Subcutaneous abdominal adipose tissue (tissue), 5 donors: Measurements from ENCODE around the gene ENDOU.

Source experiments
- H3K27ac ChIP-seq: one replicate; pipeline ENCODE4 v1.7.0; 2013; ENCODE audit warnings: low read depth, mild to moderate bottlenecking, inconsistent platforms, low read length, moderate library complexity
- H3K27me3 ChIP-seq, 5 donors: one replicate each; pipeline ENCODE4 v1.7.0; 2013; ENCODE audit warnings: low read length in 5 of 5, inconsistent platforms in 1 of 5; ENCODE audit not compliant: control insufficient read depth in 5 of 5, insufficient read depth in 4 of 5
- H3K36me3 ChIP-seq, 5 donors: one replicate each; pipeline ENCODE4 v1.7.0; 2013; ENCODE audit warnings: low read length in 5 of 5; ENCODE audit not compliant: control insufficient read depth in 5 of 5, insufficient read depth in 5 of 5
- H3K4me1 ChIP-seq, 5 donors: one replicate each; pipeline ENCODE4 v1.7.0; 2013; ENCODE audit warnings: low read length in 5 of 5, mild to moderate bottlenecking in 3 of 5, moderate library complexity in 1 of 5; ENCODE audit not compliant: control insufficient read depth in 5 of 5, insufficient read depth in 5 of 5
- H3K4me3 ChIP-seq, 5 donors: one replicate each; pipeline ENCODE4 v1.7.0; 2013; ENCODE audit warnings: low read length in 5 of 5, low read depth in 1 of 5
- H3K9ac ChIP-seq, 5 donors: one replicate each; pipeline ENCODE4 v1.7.0; 2013; ENCODE audit warnings: low read length in 5 of 5, mild to moderate bottlenecking in 4 of 5, moderate library complexity in 3 of 5
- H3K9me3 ChIP-seq, 5 donors: one replicate each; pipeline ENCODE4 v1.7.0; 2013; ENCODE audit warnings: low read length in 5 of 5; ENCODE audit not compliant: control insufficient read depth in 5 of 5
- donor health status: healthy.
- donor health status: healthy.
- donor health status: healthy.
- donor health status: healthy.
- donor health status: healthy.

The ENDOU gene

DNA sequence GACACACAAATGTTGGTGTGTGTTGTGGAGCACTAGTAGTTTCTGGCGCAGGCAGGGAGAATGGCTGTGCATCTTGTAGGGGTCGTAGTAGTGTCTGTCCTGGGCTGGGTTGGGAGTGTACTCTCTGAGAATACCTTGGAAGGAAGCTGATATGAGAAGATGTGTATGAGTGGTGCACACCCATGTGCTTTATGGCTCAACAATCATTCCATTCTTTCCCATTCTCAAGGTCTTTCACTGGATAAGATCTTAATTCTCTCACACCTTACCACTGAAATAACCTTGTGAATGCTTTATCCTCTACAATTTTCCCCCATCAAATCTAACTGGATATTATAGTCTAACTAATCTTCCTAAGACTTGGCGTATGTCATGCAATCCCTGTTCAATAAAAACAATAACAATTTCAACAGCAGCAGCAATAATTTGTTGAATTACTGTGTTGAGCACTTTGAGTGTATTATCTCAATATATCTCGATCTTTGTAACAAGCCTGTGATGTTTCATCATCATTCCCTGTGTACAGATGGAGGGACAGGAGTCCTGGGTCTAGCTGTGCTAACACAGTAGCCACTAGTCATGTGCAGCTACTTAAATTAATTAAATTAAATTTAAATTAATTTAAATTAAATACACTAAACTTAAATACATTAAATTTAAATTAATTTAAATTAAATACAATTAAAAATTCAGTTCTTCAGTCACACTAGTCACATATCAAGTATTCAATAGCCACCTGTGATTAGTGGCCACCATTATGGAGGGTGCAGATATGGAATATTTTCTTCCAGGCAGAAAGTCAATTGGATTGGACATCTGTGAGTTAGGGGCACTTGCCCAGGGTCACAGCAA lies 44.2 kb upstream of the ENDOU start:
- Histone ChIP-seq H3K9me3 (no peaks in the 10 kb centered on the region), H3K27me3 (no peaks in the 10 kb centered on the region), H3K36me3 (no peaks in the 10 kb centered on the region), H3K4me3 (no peak overlapping the region), H3K9ac (no peak overlapping the region), H3K27ac (no peak overlapping the region), H3K4me1 (peaks cover 0 to 39% (median 30%) of the 10 kb centered on the region in 5 donors)

DNA sequence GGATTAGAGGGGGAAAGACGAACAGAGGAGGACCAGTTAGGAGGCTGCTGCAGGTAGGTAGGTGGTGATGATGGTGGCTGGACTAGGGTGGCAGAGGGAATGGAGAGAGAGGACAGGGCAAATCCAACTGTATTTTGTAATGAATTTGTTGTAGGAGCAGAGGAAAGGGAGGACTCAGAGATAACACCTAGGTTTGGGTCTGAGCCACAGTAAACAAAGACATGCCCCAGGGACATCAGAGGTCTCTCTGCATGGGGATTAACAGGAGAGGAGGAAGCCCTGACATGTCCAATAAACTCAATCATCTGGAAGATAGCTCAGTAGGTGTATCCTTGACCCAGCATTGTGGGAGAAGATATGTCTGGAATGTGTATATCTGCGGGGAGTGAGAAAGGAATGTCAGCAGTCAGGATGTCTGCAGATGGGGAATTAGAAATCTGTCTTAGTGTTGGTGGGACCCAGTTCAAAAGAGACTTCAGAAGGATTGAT lies 43.1 kb upstream of the ENDOU start:
- H3K4me3 ChIP-seq: no peak overlapping the region
- H3K27me3 ChIP-seq: no peaks in the 10 kb centered on the region
- no peaks in the 10 kb centered on the region for H3K9me3 ChIP-seq
- no peaks in the 10 kb centered on the region for H3K36me3 ChIP-seq
- peaks cover 0 to 35% (median 26%) of the 10 kb centered on the region in 5 donors for H3K4me1 ChIP-seq
- no peak overlapping the region for H3K27ac ChIP-seq
- no peak overlapping the region for H3K9ac ChIP-seq

DNA sequence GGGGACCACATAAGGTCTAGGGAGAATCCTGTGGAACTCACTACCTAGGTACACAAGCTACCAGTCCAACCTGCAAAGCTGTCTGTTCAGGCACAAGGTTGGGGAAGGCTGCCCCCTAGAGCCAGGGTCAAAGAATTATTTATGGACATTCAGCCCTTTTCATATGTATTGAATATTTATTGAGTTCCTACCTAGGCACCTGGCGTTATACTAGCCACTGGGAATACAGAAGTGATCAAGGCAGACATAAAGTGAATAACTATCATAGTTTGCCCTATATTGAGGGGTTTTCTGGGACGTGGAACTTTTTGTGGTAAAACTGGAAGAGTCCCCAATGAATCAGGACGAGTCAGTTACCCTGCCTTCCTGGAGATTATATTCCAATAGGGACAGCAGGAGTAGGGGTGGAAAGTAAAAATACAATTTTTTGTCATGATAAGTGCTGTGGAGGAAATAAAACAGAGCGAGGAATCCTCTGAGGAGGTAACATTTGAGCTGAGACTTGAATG lies 42.0 kb upstream of the ENDOU start:
- H3K27ac ChIP-seq: no peak overlapping the region
- no peak overlapping the region for H3K4me3 ChIP-seq
- no peaks in the 10 kb centered on the region for H3K27me3 ChIP-seq
- H3K36me3 ChIP-seq: no peaks in the 10 kb centered on the region
- H3K4me1 ChIP-seq: peaks cover 0 to 33% (median 23%) of the 10 kb centered on the region in 5 donors
- H3K9me3 ChIP-seq: no peaks in the 10 kb centered on the region
- no peak overlapping the region for H3K9ac ChIP-seq

DNA sequence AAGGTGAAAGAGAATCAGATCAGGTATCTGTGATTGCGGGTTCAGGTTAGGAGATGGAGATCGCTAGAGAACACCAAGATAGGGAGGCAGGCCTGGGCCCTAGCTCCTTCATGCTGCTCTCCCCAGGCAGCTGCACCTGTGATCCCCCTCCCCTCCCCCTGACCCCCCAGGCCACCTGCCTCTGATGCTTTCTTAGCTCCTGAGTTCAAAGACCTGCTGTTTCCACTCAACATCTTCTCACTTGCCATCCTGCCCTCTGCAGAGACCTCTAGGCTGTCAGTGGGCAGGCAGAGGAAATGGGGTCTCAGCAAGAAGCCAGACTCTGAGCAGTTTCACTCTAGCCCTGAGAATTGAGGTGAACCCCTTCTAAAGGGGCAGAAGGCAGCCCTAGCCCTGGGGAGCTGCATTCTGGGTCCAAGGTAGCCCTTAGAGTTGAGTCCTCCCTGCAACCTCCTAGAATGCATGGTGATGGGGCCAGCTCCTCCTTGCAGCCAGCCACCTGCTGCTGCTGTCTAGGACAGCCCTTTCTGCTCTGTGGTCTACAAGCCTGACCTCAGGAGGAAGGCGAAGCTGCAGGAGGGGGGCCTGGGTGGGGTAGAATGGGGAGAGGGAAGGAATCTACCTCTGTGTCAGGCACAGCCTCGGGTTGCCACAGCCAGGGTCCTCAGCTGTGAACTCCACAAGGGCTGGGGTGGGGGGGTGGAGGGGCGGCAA lies 41.4 kb upstream of the ENDOU start:
- peaks cover 0 to 29% (median 21%) of the 10 kb centered on the region in 5 donors for H3K4me1 ChIP-seq

DNA sequence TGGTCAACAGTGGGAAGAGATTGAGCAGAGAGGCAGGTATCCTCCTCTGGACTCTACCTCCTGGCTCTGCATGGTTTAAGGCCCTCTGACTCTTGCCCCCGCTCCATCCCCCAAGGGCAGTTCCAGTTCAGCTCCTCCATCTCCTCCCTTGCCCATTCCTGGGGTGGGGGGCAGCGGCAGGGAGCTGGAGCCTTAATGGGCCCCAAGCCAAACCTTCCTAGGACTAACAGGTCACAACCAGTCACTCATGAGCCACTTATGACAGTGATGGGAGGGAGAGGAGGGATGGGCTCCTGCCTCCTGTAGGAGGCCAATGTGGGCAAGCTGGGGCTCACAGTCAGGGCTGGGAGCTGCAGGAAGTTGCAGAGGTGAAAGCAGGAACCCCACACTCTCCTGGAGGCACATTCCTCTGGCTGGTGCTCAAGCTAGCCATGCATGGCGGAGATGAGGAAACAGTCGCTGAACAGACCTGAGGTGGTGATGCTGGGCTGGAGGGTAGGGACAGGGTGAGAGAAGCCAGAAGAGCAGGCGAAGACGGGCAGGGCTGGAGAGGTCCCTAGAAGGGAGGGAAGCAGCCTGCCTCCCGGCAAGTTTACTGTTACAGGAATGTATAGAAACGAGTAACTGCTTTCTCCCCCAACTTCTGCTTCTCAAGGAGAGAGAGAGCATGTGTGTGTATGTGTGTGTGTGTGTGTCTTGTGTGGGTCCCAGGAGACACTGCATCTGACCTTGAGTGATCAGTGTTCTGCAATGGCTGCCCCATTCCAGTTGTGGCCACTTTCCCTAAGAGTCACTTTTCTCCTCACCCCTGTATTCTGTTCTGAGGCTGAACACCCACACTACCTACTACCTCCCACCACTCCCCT lies 38.4 kb upstream of the ENDOU start:
- H3K9ac ChIP-seq: no peak overlapping the region
- H3K36me3 ChIP-seq: no peaks in the 10 kb centered on the region
- H3K27ac ChIP-seq: no peak overlapping the region
- H3K4me3 ChIP-seq: no peak overlapping the region
- H3K9me3 ChIP-seq: no peaks in the 10 kb centered on the region
- H3K4me1 ChIP-seq: peaks cover 0 to 34% (median 24%) of the 10 kb centered on the region in 5 donors
- H3K27me3 ChIP-seq: no peaks in the 10 kb centered on the region

More for the DNA sequence above, 41.4 kb upstream of the ENDOU start:
- no peaks in the 10 kb centered on the region for H3K36me3 ChIP-seq
- H3K4me3 ChIP-seq: no peak overlapping the region
- no peak overlapping the region for H3K9ac ChIP-seq
- H3K27ac ChIP-seq: no peak overlapping the region
- H3K27me3 ChIP-seq: no peaks in the 10 kb centered on the region
- no peaks in the 10 kb centered on the region for H3K9me3 ChIP-seq

DNA sequence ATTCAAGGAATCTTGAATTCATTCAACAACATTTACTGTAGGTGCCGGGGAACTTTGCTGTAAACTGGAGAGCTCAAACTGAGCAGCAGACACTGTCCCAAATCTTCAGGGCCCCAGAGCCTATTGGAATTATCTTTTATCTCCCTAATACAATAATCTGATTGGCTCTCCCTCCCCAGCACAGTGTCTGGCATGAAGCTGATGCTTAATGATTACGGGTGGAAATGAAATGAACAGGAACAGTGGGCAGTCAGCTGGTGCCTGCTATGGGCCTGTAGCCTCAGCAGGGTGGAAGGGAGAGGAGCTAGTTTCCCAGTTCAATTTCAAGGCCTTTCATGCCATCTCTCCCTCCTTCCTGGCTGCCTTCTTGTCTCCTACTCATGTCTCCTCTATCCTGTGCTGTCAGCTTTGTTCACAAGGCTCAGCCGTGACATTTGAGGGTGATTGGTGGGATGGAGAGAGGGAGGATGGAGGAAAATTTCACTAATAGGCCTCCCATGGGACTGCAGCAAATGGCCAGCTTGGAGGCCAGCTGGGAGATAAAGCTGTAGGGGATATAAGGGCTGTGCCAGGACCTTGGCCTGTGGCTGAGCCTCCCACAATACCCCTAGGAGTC lies 37.7 kb upstream of the ENDOU start:
- no peak overlapping the region for H3K4me3 ChIP-seq
- peaks cover 0 to 41% (median 32%) of the 10 kb centered on the region in 5 donors for H3K4me1 ChIP-seq
- no peaks in the 10 kb centered on the region for H3K27me3 ChIP-seq
- H3K9ac ChIP-seq: no peak overlapping the region
- H3K27ac ChIP-seq: no peak overlapping the region
- H3K9me3 ChIP-seq: no peaks in the 10 kb centered on the region
- H3K36me3 ChIP-seq: no peaks in the 10 kb centered on the region

DNA sequence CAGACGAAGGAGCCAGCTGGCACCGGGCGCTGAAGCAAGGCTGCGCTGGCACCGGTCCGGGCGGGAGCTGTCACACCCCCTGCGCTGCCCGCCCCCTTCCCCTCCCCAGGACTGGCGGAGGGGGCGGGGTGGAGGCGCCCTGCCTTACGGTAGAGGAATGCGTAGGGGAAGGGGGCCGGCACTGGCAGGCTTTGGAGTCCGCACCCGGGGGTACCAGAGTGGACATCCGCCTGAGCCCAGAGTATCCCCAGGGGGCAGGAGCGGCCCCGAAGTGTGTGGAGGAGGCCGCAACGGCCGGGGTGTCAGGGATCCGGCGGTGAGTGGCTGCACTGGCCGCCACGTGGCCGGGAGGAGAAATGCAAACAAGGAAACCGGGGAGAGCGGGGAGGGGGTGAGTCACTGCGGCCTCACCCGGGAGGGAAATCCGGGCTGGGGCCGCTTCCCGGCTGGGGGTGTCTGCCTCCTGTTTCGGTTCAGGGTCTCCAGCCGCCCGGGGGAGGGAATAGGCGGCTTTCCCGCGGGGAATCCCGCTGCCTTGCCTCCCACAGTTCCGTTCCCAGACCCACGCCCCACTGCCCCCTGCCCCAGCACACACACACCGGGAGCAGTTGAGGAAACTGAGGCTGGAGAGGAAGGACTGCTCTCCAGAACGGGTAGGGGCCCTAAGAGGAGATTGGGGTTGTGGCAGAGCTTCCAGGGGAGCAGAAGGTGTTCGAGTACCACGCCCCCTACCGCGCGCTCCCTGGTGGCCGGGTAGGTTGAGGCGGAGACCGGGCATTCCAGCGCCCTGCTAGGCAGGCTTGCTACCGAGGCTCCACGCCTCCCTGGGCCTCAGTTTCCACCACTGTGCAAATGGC lies 33.8 kb upstream of the ENDOU start, which contains the start of gene RAPGEF3:
TSS of gene RAPGEF3 (minus strand) at position 47 of the 857 bp plus-strand sequence. CDS start 324 bp downstream, outside the sequence.
- Histone ChIP-seq H3K4me1 (peaks cover 0 to 62% (median 46%) of the 10 kb centered on the region in 5 donors), H3K4me3 (peak within 1 kb of the TSS; percentile 64 to 93 (median 77)), H3K27me3 (peaks cover 0 to 3% (median 0%) of the 10 kb centered on the region in 5 donors), H3K36me3 (peaks cover 0 to 9% (median 0%) of the 10 kb centered on the region in 5 donors), H3K27ac (peak within 1 kb of the TSS; percentile 86), H3K9me3 (no peaks in the 10 kb centered on the region), H3K9ac (peak within 1 kb of the TSS; percentile 66 to 84 (median 78))

DNA sequence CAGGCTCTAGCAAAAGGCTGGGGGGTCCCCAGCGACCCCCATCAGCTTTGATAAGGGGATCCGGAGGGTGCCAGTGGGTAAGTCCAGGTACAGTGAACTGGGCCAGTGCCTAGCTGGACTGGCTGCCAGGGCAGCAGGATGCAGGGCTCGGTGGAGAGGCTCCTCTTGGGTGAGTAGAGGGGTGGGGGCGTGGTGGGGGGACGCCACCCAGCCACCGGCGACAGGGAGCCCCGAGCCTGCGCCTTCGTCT lies 33.2 kb upstream of the ENDOU start:
- Histone ChIP-seq H3K4me3 (peak overlapping the region; percentile 64 to 93 (median 77)), H3K9ac (peak overlapping the region in 4 of 5 donors; percentile 46 to 84 (median 66)), H3K36me3 (peaks cover 0 to 9% (median 0%) of the 10 kb centered on the region in 5 donors), H3K4me1 (peaks cover 0 to 62% (median 51%) of the 10 kb centered on the region in 5 donors), H3K9me3 (no peaks in the 10 kb centered on the region), H3K27ac (peak overlapping the region; percentile 86), H3K27me3 (peaks cover 0 to 3% (median 0%) of the 10 kb centered on the region in 5 donors)
